Ascending aorta (tissue), 2 donors: ENCODE results near the gene AP4M1. TPM values are rescaled to one million over a fixed set of nuclear protein-coding genes. Genes with fewer than 3 reads are reported as not detected.

Source experiments
- DNase-seq, 2 donors: peaks; one replicate each; pipeline ENCODE4 v3.0.0-alpha.2; 2019; ENCODE audit warnings: low spot score in 2 of 2
- H3K27ac ChIP-seq, 2 donors: fragments of 200-600 bp; sonication (generic); one replicate each; pipeline ENCODE4 v1.5.1; 2016 to 2017; ENCODE audit warnings: mild to moderate bottlenecking in 1 of 2
- H3K27me3 ChIP-seq: fragments of 200-600 bp; sonication (generic); one replicate; pipeline ENCODE4 v1.5.1; 2017
- H3K36me3 ChIP-seq, 2 donors: fragments of 200-600 bp; sonication (generic); one replicate each; pipeline ENCODE4 v1.5.1; 2016
- H3K4me1 ChIP-seq, 2 donors: fragments of 200-600 bp; sonication (generic); one replicate each; pipeline ENCODE4 v1.5.1; 2016 to 2017; ENCODE audit warnings: mild to moderate bottlenecking in 1 of 2
- H3K4me3 ChIP-seq, 2 donors: fragments of 200-600 bp; sonication (generic); one replicate each; pipeline ENCODE4 v1.5.1; 2016 to 2017; ENCODE audit warnings: mild to moderate bottlenecking in 1 of 2
- H3K9me3 ChIP-seq, 2 donors: fragments of 200-600 bp; sonication (generic); one replicate each; pipeline ENCODE4 v1.5.1; 2016
- intact Hi-C: fragments of 100-400 bp; cut with DNase I; formaldehyde crosslinking; loops from one replicate; pipeline ENCODE4 v1.15.1; 2023
- total RNA-seq: library from RNA; depleted of rRNA; stranded (reverse); fragments of >200 nt; gene quantifications from one replicate; pipeline ENCODE4 v1.1.0, GENCODE V29; 2016
- TF ChIP-seq, protein P1 (sequence below), 3 experiments: fragments of 200-600 bp in 2 of 3; fragments of 450-650 bp in 1 of 3; sonication (generic) in 2 of 3; IDR thresholded peaks; one replicate each; pipeline ENCODE4 v1.5.1; 2016 to 2019; ENCODE audit warnings: antibody characterized with exemption in 3 of 3, mild to moderate bottlenecking in 1 of 3, moderate library complexity in 1 of 3

Gene AP4M1
- total RNA-seq, 1 donor from 2014 or later: 29.6 TPM

DNA sequence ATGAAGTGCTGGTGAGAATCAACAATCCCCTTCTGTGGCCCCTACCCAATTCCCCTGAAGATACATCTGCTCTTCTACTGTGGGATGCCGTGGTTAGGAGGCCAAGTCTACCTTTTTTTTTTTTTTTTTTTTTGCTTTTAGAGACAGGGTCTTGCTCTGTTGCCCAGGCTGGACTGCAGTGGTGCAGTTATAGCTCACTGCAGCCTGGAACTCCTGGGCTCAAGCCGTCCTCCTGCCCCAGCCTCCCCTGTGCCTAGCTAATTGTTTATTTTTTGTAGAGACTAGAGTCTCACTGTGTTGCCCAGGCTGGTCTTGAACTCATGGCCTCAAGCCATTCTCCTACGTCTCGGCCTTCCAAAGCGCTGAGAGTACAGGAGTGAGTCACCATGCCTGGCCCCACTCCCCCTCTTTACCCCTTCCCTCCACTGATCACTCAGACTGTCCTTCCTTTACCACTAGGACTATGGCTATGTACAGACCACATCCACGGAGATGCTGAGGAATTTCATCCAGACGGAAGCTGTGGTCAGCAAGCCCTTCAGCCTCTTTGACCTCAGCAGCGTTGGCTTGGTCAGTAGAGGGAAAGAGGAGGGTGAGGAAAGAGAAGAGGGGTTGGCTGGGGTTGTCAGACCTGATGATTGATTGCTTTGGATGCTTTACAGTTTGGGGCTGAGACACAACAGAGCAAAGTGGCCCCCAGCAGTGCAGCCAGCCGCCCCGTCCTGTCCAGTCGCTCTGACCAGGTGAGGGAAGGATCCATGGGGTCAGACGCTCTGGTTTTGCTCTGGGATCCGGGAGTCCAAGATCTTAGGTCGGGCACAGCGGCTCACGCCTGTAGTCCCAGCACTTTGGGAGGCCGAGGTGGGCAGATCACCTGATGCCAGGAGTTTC, 1.8 kb downstream of the AP4M1 start:
- Histone ChIP-seq H3K36me3 (peaks cover 42 to 55% of the 10 kb centered on the region in 2 donors), H3K27ac (no peak overlapping the region), H3K27me3 (no peaks in the 10 kb centered on the region), H3K9me3 (no peaks in the 10 kb centered on the region), H3K4me1 (peaks cover 4 to 15% of the 10 kb centered on the region in 2 donors), H3K4me3 (no peak overlapping the region)
- intact Hi-C loops: no loop called here
- DNase-seq: no peak
- TF ChIP-seq, protein P1, sequence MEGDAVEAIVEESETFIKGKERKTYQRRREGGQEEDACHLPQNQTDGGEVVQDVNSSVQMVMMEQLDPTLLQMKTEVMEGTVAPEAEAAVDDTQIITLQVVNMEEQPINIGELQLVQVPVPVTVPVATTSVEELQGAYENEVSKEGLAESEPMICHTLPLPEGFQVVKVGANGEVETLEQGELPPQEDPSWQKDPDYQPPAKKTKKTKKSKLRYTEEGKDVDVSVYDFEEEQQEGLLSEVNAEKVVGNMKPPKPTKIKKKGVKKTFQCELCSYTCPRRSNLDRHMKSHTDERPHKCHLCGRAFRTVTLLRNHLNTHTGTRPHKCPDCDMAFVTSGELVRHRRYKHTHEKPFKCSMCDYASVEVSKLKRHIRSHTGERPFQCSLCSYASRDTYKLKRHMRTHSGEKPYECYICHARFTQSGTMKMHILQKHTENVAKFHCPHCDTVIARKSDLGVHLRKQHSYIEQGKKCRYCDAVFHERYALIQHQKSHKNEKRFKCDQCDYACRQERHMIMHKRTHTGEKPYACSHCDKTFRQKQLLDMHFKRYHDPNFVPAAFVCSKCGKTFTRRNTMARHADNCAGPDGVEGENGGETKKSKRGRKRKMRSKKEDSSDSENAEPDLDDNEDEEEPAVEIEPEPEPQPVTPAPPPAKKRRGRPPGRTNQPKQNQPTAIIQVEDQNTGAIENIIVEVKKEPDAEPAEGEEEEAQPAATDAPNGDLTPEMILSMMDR (IDR thresholded peaks at IDR 0.05): no peak

GRCh38 chr7:100105534-100105933, 4.1 kb downstream of the AP4M1 start:
- Histone ChIP-seq H3K4me1 (peaks cover 0 to 3% of the 10 kb centered on the region in 2 donors), H3K4me3 (no peak overlapping the region), H3K36me3 (peaks cover 50 to 62% of the 10 kb centered on the region in 2 donors), H3K9me3 (no peaks in the 10 kb centered on the region), H3K27ac (no peak overlapping the region), H3K27me3 (no peaks in the 10 kb centered on the region)
- intact Hi-C loops: no loop called here
- TF ChIP-seq, protein P1 (IDR thresholded peaks at IDR 0.05): no peak
- DNase-seq: no peak

GRCh38 chr7:100106633-100107032, 5.2 kb downstream of the AP4M1 start:
- Histone ChIP-seq H3K4me1 (no peaks in the 10 kb centered on the region), H3K27me3 (no peaks in the 10 kb centered on the region), H3K36me3 (peaks cover 58 to 73% of the 10 kb centered on the region in 2 donors), H3K9me3 (no peaks in the 10 kb centered on the region), H3K4me3 (no peak overlapping the region), H3K27ac (no peak overlapping the region)
- TF ChIP-seq, protein P1 (IDR thresholded peaks at IDR 0.05): no peak
- DNase-seq: no peak
- intact Hi-C loops: no loop called here

DNA sequence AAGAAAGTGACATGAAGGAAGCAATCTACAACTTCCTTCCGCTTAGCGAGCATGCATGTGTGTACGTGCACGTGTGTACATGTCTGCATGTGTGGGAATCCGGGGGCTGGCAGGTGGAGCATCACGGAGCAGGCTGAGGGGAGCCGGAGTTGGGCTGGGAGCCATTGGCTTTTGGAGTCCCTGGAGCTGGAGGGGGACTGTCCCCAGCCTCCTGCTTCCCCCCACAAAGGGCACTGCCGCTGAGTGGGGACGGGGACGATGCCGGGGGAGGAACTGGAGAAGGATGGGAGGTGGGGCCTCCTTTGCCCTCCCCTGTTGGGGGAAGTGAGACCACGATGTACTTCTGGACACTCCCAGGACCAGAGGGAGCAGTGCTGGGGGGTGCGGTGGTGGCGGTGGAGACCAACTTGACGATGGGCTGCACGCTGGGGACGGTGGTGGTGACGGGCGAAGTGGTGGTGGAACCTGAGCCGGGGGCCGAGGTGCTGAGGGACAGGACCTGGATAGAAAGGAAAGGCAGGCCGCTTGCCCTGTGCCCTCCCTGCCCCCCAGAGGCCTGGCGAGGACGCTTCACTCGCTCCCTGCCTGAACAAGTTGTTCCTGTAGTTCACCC, 5.8 kb downstream of the AP4M1 start:
- TF ChIP-seq, protein P1 (IDR thresholded peaks at IDR 0.05): no peak
- no peaks in the 10 kb centered on the region for H3K4me1 ChIP-seq
- no peaks in the 10 kb centered on the region for H3K9me3 ChIP-seq
- no peak for DNase-seq
- no peak overlapping the region for H3K27ac ChIP-seq
- H3K4me3 ChIP-seq: no peak overlapping the region
- intact Hi-C loops: no loop called here
- H3K27me3 ChIP-seq: no peaks in the 10 kb centered on the region
- H3K36me3 ChIP-seq: peaks cover 64 to 79% of the 10 kb centered on the region in 2 donors

DNA sequence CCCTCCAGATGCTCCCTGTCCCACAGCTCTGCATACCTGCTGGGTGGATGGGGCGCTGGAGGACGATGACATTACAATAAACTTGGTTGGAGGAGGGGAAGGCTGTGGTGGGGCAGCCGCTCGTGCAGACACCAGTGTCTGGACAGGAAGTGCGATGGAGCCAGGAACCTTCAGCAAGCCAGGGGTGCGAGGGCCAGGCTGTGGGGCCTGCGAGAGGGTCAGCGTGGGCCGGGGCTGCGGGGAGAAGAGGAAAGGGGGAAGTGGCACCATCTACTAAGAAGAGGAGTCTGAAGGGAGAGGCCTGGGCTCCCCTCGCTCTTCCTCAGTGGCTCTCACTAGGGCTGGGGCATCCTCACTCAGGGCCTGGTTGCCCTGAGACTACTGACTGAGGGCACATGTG, 6.4 kb downstream of the AP4M1 start:
- Histone ChIP-seq H3K27me3 (no peaks in the 10 kb centered on the region), H3K4me3 (no peak overlapping the region), H3K4me1 (no peaks in the 10 kb centered on the region), H3K36me3 (peaks cover 71 to 86% of the 10 kb centered on the region in 2 donors), H3K27ac (no peak overlapping the region), H3K9me3 (no peaks in the 10 kb centered on the region)
- no peak for DNase-seq
- TF ChIP-seq, protein P1 (IDR thresholded peaks at IDR 0.05): no peak
- intact Hi-C loops: no loop called here
